LNCAP (cell line): Measurements from ENCODE around the gene TLL2.

ENCODE experiments used
- CTCF ChIP-seq: fragments of 450-650 bp; IDR thresholded peaks from 2 replicates; pipeline ENCODE4 v1.5.1; 2017; ENCODE audit warnings: mild to moderate bottlenecking

The TLL2 gene

GRCh38 chr10:96319754-96320474, 193.8 kb downstream of the TLL2 start:
- no peak for TF ChIP-seq CTCF

GRCh38 chr10:96317067-96317833, 196.5 kb downstream of the TLL2 start:
- TF ChIP-seq CTCF: no peak
